ENCODE results near the gene SIX5.
"Not testable (repeated sequence)": the region's sequence is repeated elsewhere in the genome, so short reads cannot be mapped to it uniquely, and the experiment has no call there.

SIX5 gene

DNA sequence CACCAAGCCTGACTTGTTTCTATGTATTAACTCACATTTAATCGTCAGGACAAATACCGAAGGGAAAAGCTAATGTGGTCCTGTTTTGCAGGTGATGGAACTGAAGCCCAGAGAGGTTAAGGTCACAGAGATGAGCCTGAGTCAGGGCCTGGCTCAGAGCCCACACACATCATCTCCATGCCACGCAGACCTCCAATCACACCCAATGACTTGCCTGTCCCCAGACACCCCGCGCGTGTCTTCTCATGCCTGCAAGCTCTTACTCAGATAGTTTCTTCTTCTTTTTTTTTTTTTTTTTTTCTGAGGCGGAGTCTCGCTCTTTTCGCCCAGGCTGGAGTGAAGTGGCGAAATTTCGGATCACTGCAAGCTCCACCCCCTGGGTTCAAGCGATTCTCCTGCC is 16.4 kb downstream of the SIX5 start:
- no peak for DNase-seq

DNA sequence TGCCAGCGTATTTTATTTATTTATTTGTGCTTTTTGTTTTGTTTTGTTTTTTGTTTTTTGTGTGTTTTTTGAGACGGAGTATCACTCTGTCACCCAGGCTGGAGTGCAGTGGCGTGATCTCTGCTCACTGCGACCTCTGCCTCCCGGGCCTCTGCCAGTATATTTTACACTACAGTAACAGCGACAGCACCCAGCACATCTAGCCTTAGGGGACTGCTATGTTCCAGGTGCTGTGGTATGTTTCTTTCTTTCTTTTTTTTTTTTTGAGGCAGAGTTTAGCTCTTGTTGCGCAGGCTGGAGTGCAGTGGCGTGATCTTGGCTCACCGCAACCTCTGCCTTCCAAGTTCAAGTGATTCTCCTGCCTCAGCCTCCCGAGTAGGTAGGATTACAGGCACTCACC is 17.6 kb downstream of the SIX5 start:
- not testable (repeated sequence) for DNase-seq

DNA sequence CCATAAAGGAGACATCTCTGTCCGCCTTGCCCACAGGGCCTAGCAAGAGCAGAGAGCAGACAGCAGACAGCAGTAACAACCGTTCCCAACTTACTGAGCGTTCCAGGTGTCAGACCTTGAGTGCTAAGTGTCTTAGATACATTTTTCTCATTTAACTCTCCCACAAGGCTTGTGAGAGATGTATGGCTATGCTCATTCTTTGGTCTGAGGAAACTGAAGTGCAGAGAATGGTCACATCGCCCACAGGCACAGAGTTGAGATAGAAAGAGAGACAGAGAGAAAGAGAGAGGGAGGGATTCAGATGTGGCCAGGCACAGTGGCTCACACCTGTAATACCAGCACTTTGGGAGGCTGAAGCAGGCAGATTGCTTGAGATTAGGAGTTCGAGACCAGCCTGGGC is 21.5 kb downstream of the SIX5 start:
- DNase-seq, result no peak

DNA sequence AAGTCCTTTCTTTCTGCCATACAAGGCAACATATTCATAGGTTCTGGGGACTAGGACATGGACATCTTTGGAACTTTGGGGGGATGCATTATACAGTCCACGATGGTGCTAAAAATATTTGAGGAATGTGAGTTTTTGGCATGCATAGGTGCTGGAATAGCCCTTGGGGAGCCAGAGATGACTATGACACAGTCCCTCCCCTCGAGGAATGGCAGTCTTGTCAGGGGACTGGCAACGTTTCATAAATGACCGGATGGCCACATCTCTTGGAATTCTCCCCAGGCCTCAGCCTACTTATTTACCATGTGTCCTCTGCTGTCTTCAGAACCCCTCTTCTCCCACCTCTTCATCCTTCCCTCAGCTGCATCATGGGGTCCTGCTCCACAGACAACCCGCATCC is 22.2 kb downstream of the SIX5 start:
- no peak for DNase-seq

DNA sequence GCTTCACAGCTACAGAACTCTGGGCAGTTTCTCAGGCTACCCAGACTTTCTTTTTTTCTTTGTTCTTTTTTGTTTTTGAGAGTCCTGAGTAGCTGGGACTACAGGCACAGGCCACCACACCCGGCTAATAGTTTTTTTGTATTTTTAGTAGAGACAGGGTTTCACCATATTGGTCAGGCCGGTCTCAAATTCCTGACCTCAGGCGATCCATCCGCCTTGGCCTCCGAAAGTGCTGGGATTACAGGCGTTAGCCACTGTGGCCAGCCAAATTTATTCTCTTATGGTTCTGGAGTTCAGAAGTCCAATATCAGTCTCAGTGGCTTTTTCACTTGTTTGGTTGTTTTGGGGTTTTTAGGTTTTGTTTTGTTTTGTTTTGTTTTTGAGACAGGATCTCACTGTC is 23.4 kb downstream of the SIX5 start:
- DNase-seq, result no peak

DNA sequence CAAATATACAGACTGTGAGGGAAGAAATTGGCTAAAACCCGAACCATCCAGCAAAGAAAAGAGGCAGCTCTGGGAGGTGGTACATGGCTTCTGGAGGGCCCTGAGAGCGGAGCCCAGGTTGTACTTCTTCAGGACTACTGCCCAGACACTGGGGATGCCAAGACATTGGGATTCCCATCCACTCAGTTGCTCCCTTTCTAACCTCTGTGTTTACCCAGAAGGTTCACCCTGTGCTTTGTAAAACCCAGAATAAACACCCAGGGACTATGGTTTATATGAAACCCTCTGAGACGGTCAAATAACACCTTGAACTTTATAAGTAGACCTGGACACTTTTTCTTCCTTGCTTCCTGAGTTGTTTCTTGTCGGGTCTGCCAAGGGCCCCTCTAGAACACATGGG is 26.1 kb downstream of the SIX5 start:
- DNase-seq, result no peak

DNA sequence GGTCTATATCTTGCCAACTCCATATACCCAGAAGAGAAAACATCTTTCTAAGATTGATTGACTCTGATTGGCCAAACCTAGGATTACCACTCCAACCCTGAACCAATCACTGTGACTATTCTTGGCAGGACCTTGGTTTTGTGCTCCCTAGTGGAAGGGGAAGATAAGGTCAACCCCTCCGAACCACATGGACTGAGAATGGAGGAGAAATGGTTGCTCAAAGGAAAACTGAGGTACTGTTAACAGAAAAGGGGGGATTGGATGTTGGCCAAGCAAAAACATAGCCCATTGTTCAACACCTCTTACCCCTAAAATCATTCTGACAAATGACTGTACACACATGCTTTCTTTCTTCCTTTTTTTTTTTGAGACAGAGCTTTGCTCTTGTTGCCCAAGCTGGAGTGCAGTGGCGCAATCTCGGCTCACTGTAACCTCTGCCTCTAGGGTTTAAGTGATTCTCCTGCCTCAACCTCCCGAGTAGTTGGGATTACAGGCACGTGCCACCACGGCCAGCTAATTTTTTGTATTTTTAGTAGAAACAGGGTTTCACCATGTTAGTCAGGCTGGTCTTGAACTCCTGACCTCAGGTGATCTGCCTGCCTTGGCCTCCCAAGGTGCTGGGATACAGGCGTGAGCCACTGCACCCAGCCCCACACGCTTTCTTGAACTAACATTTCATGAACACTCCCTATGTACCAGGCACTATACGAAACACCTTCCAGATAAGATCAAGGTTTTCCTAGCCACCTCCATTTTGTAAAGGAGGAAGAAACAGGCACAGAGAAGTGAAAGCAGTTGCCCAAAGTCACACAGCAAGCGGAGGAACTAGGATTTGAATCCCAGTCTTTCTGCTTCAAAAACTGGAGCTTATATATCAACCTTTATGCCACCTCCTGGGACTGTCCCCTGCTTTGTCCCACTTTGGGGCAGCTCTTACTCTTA is 29.3 kb downstream of the SIX5 start:
- no peak for DNase-seq

DNA sequence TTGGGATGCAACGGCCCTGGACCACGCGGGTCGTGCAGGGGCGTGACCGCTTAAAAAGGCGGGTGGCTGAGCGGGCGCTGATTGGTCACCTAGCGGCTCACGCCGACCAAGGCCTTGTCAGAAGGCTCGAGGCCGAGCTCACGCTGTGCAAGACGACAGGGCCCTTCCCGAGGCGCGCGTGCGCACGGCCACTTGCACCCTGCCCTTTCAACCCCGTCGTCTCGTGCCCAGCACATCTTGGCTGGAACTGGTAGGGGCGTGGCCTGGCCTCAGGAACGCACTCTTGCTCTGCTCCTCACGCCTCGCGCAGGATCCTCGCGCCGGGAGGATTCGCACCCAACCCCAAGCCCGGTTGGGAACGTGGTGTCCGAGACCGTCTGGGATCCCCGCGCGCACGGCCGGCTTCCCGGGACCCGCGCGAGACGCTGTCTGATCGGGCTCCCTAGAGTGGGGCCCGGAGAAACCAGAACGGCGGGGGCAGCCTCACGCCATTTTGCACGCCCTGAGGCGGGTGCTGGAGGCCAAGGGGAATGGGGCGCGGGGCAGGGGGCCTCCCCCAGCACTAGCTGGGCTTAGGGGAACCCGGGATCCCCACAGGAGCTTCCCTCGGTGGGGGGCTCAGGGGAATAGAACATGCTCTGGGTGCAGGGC is 35.8 kb downstream of the SIX5 start, which contains the start of gene MEIOSIN:
Gene MEIOSIN, plus strand, starts transcription at position 280 of the 651 bp plus-strand sequence. CDS start 1,938 bp downstream, outside the sequence.
- no peak for DNase-seq

DNA sequence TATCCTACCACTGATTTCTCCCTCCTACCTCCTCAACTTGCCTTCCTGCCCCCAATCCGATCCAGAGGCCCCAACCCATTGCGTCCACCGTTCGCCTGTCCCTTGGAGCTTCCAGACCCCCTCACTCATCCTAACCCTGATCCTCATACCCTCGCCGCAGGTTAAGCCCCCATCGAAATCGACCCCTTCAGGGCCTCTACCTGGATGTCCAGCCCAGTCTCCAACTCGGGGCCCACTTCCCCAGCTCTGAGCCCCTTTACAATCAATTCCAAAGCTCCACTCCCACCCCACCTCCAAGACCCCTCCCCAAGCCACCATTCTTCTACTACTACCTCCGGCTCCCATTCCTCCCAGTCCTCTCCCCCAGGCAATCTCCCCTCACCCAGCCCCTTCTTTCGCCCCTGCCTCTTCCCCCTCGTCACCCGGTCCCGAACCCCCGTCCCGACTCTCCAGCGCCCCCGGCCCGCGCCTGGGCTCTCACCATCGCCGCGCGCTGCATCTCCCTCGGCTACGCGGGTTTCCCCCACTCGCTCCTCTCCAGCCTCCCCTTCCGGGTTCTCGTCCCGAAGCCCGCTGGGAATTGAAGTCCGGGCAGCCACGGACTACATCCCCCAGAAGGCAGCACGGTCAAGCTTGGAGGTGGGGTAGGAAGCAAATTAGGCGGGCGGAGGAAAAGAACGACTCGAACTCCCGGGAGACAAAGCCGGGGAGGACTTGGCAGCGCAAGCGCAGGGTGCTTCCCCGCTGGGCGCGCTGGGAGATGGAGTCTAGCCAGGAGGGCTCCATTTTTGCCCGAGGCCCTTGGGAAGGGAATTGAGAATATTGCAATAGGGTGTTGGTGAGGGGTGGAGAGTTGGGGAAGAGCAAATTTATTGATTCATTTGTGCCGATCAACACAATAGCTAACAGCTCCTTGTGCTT is 38.4 kb downstream of the SIX5 start, which contains the start of gene FBXO46:
Gene FBXO46, minus strand, starts transcription at position 529 of the 921 bp plus-strand sequence. CDS start 17,401 bp downstream, outside the sequence.
- peak; percentile 98 for DNase-seq

DNA sequence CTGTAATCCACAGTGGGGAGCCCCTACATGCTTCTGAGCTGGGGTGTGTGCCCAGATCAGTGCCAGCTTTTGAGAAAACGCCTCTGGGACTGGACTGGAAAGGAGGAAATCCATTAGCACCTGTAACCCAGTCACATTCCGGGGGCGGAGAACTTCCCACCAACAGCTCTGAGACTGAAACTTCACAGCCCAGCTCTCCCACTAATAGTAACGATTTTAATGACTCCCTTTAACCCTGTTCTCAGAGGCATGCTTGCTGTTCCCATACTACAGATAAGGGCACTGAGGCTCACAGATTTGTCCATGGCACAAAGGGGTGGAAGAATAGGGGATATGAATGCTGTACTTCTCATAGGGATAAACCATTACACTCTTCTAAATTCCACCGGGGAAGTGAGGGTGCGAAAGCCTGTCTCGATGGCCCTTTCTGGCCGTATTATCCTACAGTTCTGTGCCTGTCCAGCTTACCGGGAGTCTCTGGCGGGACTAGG is 39.2 kb downstream of the SIX5 start:
- peak; percentile 15 for DNase-seq

DNA sequence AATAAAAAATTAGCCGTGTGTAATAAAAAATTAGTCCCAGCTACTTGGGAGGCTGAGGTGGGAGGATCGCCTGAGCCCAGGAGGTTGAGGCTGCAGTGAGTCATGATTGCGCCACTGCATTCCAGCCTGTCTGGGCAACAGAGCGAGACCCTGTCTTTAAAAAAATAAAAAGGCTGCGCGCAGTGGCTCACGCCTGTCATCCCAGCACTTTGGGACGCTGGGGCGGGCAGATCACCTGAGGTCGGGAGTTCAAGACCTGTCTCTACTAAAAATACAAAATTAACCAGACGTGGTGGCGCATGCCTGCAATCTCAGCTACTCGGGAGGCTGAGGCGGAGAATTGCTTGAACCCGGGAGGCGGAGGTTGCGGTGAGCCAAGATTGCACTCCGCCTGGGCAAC is 40.4 kb downstream of the SIX5 start:
- not testable (repeated sequence) for DNase-seq

DNA sequence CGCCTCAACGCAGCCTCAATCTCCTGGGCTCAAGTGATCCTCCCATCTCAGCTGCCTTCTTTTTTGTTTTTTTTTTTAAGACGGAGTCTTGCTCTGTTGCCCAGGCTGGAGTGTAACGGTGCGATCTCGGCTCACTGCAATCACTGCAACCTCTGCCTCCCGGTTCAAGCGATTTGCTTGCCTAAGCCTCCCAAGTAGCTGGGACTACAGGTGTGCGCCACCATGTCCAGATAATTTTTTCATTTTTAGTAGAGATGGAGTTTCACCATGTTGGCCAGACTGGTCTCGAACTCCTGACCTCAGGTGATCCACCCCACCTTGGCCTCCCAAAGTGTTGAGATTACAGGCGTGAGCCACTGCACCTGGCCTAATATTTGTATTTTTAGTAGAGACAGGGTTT is 49.0 kb downstream of the SIX5 start:
- not testable (repeated sequence) for DNase-seq

DNA sequence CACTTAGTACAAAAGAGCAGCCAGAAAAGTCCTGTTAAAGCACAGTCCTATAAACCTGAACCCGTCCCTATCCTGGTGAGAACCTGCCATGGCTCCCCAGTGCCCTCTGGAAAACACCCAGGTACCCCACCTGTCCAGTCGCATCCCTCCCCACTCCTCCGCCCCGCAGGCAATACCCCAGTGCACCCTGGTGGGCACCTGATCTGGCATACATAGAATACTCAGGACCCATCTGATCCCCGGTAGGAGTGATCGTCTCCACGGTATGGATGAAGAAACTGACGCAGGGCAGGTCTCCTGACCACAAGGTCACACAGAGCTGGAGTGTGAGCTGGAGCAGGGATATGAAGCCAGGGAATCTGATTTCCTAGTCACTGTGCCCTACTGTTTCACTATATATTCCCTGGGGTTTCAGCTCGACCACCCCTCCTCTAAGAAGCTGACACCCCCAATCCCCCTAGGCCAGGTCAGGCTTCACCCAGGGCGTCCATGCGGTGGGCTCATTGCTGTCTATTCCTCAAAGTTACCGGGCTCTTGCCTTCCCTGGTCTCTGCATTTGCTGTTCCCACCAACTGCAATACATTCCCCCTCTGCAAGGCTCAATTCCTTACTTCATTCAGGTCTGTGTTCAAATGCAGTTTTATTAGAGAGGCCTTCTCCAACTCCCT is 50.9 kb downstream of the SIX5 start:
- no peak for DNase-seq

DNA sequence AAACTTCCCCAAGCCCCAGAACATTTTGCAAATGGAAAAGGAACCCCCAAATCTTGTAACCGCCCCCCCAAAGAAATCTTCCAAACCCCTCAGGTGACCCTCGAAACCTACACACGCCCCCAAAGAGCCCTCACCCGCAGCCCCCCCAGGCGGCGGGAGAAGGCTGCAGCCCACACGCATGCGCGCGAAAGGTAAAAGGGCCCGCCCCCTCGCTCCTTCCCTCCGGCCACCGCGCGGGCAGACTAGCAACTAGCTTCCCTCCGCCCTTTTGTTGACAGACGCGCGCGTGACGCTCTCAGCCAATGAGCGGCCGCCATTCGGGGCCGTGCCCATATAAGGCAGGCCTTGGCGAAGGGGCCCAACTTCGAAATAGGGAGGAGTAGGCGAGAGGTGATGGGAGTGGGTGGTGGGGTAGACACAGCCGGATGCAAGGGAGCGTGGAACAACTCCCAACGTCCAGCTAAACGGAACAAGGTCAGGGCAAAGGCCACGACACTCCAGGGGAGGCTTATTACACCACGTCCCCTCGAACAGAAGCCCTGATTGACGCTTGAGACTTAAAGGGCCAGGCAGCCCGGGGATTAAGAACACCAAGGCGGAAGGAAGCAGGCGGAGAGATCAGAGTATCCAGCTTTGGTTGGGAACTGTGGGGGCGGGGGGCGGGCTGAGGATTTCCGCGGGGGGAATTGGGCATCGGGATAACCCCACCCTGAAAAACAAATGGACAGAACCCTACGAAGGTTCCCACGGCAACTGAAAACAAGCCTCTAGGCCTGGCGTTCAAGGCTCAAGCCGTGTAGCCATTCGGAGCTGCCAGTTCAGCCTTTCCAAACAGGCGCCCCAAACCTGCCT is 51.7 kb downstream of the SIX5 start:
- DNase-seq, result peak; percentile 99

DNA sequence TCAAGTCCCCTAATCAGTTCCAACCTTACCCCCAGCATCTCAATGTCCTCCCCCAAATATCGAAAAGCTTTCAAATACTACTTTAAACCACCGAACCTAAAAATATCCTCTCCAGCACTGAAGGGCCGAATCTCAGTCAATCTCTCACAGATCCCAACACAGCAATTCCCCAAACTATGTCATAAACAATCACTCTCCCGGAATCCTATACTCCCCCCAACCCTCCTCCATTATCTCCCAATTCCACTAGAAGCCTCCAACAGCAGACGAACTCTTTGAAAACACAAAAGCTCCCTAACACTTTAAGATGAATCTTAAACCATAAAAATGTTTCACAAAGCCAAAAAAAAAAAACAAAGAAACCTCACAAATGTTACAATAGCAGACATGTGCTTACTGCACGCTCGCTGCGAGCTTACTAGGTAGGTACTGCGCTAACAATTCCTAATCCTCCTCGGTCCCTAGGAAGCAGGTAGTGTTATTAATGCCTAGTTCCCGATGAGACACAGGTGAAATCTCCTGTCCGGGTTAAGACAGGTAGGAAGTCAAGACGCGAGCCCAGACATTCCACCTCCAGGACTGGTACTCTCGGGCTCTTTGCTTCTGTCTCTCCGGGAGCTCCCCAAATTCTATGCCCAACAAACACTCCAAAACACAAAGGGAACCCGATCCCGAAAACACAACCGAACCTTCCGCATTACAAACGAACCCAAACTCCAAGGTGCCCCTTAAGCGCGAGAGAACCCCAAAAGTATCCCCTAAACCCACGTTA is 52.5 kb downstream of the SIX5 start:
- no peak for DNase-seq

DNA sequence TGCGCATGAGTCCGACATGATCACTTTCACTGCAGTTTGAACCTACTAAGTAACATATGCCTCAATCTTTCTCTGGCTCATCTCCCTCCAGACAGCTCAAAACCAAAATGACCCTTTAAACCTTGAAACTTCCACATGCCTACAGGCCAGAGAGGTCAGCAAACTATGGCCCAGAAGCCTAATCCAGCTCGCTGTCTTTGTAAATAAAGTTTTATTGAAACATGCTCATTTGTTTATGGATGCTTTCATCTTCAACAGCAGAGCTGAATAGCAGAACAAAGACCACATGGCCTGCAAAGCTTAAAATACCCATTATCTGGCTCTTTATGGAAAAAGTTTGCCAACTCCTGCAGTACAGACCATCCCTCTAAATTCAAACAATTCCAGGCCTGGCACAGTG is 53.9 kb downstream of the SIX5 start:
- DNase-seq, result no peak

Data from NCI-H226 (cell line).